Chondrocyte (in vitro differentiated cells): ENCODE results near the gene HLA-DQB2. TPM values are rescaled to one million over a fixed set of nuclear protein-coding genes. Genes with fewer than 3 reads are reported as not detected.
"Not testable (repeated sequence)": the region's sequence is repeated elsewhere in the genome, so short reads cannot be mapped to it uniquely, and the experiment has no call there.

ENCODE experiments used
- DNase-seq: peaks from one replicate; pipeline ENCODE4 v3.0.0; 2021; ENCODE audit warnings: mixed read lengths, low spot score
- H3K27ac Mint-ChIP-seq: one replicate; pipeline ENCODE4 v1.8.0; 2021; ENCODE audit warnings: mild to moderate bottlenecking, moderate library complexity, mixed read lengths; ENCODE audit not compliant: unreplicated experiment
- H3K27me3 Mint-ChIP-seq: 2 replicates; pipeline ENCODE4 v1.8.0; 2021; ENCODE audit warnings: low read depth, mixed read lengths
- H3K36me3 Mint-ChIP-seq: 2 replicates; pipeline ENCODE4 v1.8.0; 2021; ENCODE audit warnings: low read depth, mixed read lengths
- H3K4me1 Mint-ChIP-seq: 2 replicates; pipeline ENCODE4 v1.8.0; 2021; ENCODE audit warnings: low read depth, mild to moderate bottlenecking, mixed read lengths
- H3K4me3 Mint-ChIP-seq: one replicate; pipeline ENCODE4 v1.8.0; 2021; ENCODE audit warnings: mild to moderate bottlenecking, moderate library complexity, mixed read lengths; ENCODE audit not compliant: unreplicated experiment
- H3K9me3 Mint-ChIP-seq: 2 replicates; pipeline ENCODE4 v1.8.0; 2021; ENCODE audit warnings: low read depth, mixed read lengths
- CTCF ChIP-seq: fragments of 200-600 bp; sonication (generic); IDR thresholded peaks from 2 replicates; pipeline ENCODE4 v1.5.0; 2021; ENCODE audit warnings: antibody characterized with exemption, mild to moderate bottlenecking, moderate library complexity
- long read RNA-seq: library from polyadenylated mRNA; stranded (forward); transcript quantifications from one replicate; pipeline ENCODE4 v2.0.0, GENCODE V29; 2021
- total RNA-seq: library from RNA; stranded (reverse); gene quantifications from 3 replicates; pipeline ENCODE4 v1.2.1, GENCODE V29; 2021

The HLA-DQB2 gene
- total RNA-seq, result not detected in 3 replicates
- long read RNA-seq, result 0 reads

GRCh38 chr6:32763421-32763820, at the start of gene HLA-DQB2:
Gene HLA-DQB2, minus strand, starts transcription at chr6:32763532. Its CDS starts 62 bp downstream, at chr6:32763470.
- Mint-ChIP-seq H3K27me3 (peaks cover 47% of the 10 kb centered on the region), H3K4me1 (no peaks in the 10 kb centered on the region), H3K4me3 (no peak within 1 kb of the TSS), H3K9me3 (no peaks in the 10 kb centered on the region), H3K27ac (no peak within 1 kb of the TSS), H3K36me3 (no peaks in the 10 kb centered on the region)
- no peak for DNase-seq
- TF ChIP-seq CTCF, result no peak

- Mint-ChIP-seq H3K36me3 (peaks cover 3% of the 10 kb centered on the region), H3K27ac (no peak overlapping the region), H3K27me3 (peaks cover 44% of the 10 kb centered on the region), H3K4me3 (no peak overlapping the region), H3K9me3 (no peaks in the 10 kb centered on the region), H3K4me1 (peaks cover 7% of the 10 kb centered on the region)
- DNase-seq, result no peak
- no peak for TF ChIP-seq CTCF
Observed at GRCh38 chr6:32809171-32809570, 45.8 kb upstream of the HLA-DQB2 start.

GRCh38 chr6:32807020-32807580, 43.8 kb upstream of the HLA-DQB2 start:
- Mint-ChIP-seq H3K27ac (no peak overlapping the region), H3K4me3 (no peak overlapping the region), H3K9me3 (no peaks in the 10 kb centered on the region), H3K27me3 (peaks cover 47% of the 10 kb centered on the region), H3K36me3 (no peaks in the 10 kb centered on the region), H3K4me1 (peaks cover 7% of the 10 kb centered on the region)
- no peak for TF ChIP-seq CTCF
- DNase-seq, result no peak

- H3K4me3 Mint-ChIP-seq, H3K9me3 Mint-ChIP-seq, H3K4me1 Mint-ChIP-seq, DNase-seq, H3K27ac Mint-ChIP-seq, H3K36me3 Mint-ChIP-seq: not testable (repeated sequence)
- peaks cover 56% of the 10 kb centered on the region for H3K27me3 Mint-ChIP-seq
Observed at GRCh38 chr6:32805404-32805803, 42.1 kb upstream of the HLA-DQB2 start.

GRCh38 chr6:32803416-32803815, 40.1 kb upstream of the HLA-DQB2 start:
- no peak overlapping the region for H3K27ac Mint-ChIP-seq
- H3K27me3 Mint-ChIP-seq, result peaks cover 63% of the 10 kb centered on the region
- no peak for TF ChIP-seq CTCF
- H3K9me3 Mint-ChIP-seq, result peaks cover 5% of the 10 kb centered on the region
- no peak overlapping the region for H3K4me3 Mint-ChIP-seq
- H3K4me1 Mint-ChIP-seq, result peaks cover 7% of the 10 kb centered on the region
- DNase-seq, result no peak
- peaks cover 2% of the 10 kb centered on the region for H3K36me3 Mint-ChIP-seq

GRCh38 chr6:32799740-32800139, 36.4 kb upstream of the HLA-DQB2 start:
- Mint-ChIP-seq H3K9me3 (peaks cover 5% of the 10 kb centered on the region), H3K27ac (no peak overlapping the region), H3K4me3 (no peak overlapping the region), H3K36me3 (peaks cover 2% of the 10 kb centered on the region), H3K4me1 (peaks cover 5% of the 10 kb centered on the region), H3K27me3 (peaks cover 67% of the 10 kb centered on the region)
- DNase-seq, result no peak
- TF ChIP-seq CTCF, result no peak
